HCT116 (cell line): ENCODE results near the gene MAPK14. TPM values are rescaled to one million over a fixed set of nuclear protein-coding genes. Genes with fewer than 3 reads are reported as not detected.
A peak's percentile ranks its signal among the peaks of the same experiment; 100 is the strongest.
"Not testable (repeated sequence)": the region's sequence is repeated elsewhere in the genome, so short reads cannot be mapped to it uniquely, and the experiment has no call there.

Source experiments
- ATAC-seq: fragments of 200-7000 bp; cut with Tn5 transposase; 2 replicates; pipeline ENCODE4 v1.9.1; 2020; ENCODE audit warnings: mild to moderate bottlenecking, moderate library complexity
- Bru-seq: library from RNA; stranded (reverse); fragments of 400-500 nt; gene quantifications from one replicate; lab custom pipeline; 2021; lab: Mats Ljungman, UMichigan
- BruChase-seq, 2 experiments: library from RNA; stranded (reverse); fragments of 400-500 nt; gene quantifications; one replicate each; lab custom pipeline; 2021; lab: Mats Ljungman, UMichigan
- BruUV-seq: library from RNA; stranded (reverse); fragments of 400-500 nt; replicated peaks from 2 replicates; lab custom pipeline; 2021; lab: Mats Ljungman, UMichigan
- CTCF ChIA-PET: fragments of 300-600 bp; sonication (Branson Sonifier 250); formaldehyde crosslinking; loops from one replicate; lab custom pipeline; 2021; ENCODE audit warnings: antibody characterized with exemption; lab: Charles Lee
- POLR2A ChIA-PET: fragments of 300-600, 350-600 bp; sonication (Branson Sonifier 250); formaldehyde crosslinking; loops from one replicate; lab custom pipeline; 2021; ENCODE audit warnings: antibody characterized with exemption; lab: Charles Lee
- RAD21 ChIA-PET, 2 experiments: fragments of 300-600 bp; sonication (Branson Sonifier 250); formaldehyde crosslinking; loops; one replicate each; lab custom pipeline; 2023; ENCODE audit warnings: low total read pairs in 2 of 2; ENCODE audit not compliant: uncharacterized antibody in 2 of 2, unreplicated experiment in 2 of 2, low non-redundant PET in 1 of 2; lab: Charles Lee
- DNase-seq: peaks from one replicate; pipeline ENCODE4 v3.0.0-alpha.2; 2010; ENCODE audit warnings: low read depth, low spot score
- H2AFZ ChIP-seq: fragments of 200-600 bp; shearing (Covaris generic), sonication (generic); 2 replicates; pipeline ENCODE4 v1.6.1; 2017; ENCODE audit warnings: low read depth, mixed run types, mixed read lengths, antibody characterized with exemption, low read length; ENCODE audit not compliant: poor library complexity, severe bottlenecking
- H3K27ac ChIP-seq: 2 replicates; pipeline ENCODE4 v1.5.1; 2012; ENCODE audit warnings: low read depth, low read length
- H3K27me3 ChIP-seq: fragments of 200-600 bp; sonication (generic); 2 replicates; pipeline ENCODE4 v1.6.1; 2016; ENCODE audit warnings: mixed run types, low read length, mixed read lengths; ENCODE audit not compliant: insufficient read depth
- H3K36me3 ChIP-seq, 2 experiments: fragments of 200-500 bp in 1 of 2; fragments of 200-600 bp in 1 of 2; sonication (Bioruptor generic) in 1 of 2; sonication (generic) in 1 of 2; 2 replicates each; pipeline versions ENCODE4 v1.5.1 to v1.6.1; 2014 to 2016; ENCODE audit warnings: low read length in 2 of 2, inconsistent platforms in 1 of 2, mixed read lengths in 1 of 2, mixed run types in 1 of 2; ENCODE audit not compliant: insufficient read depth in 2 of 2, control insufficient read depth in 1 of 2
- H3K4me1 ChIP-seq, 2 experiments: fragments of 200-600 bp in 1 of 2; sonication (generic) in 1 of 2; 2 replicates each; pipeline versions ENCODE4 v1.5.1 to v1.6.1; 2012 to 2017; ENCODE audit warnings: low read length in 2 of 2, inconsistent platforms in 1 of 2, mild to moderate bottlenecking in 1 of 2, mixed read lengths in 1 of 2, mixed run types in 1 of 2, moderate library complexity in 1 of 2; ENCODE audit not compliant: insufficient read depth in 2 of 2, control insufficient read depth in 1 of 2
- H3K4me2 ChIP-seq: fragments of 200-600 bp; sonication (generic); 2 replicates; pipeline ENCODE4 v1.6.1; 2017; ENCODE audit warnings: mixed run types, low read length, mixed read lengths
- H3K4me3 ChIP-seq, 2 experiments: fragments of 200-600 bp in 1 of 2; sonication (generic) in 1 of 2; replicated peaks in 1 of 2; 2 replicates each; pipeline ENCODE4 v1.5.1; 2011 to 2016; ENCODE audit warnings: low read length in 2 of 2, control low read depth in 1 of 2, low read depth in 1 of 2, mild to moderate bottlenecking in 1 of 2, mixed read lengths in 1 of 2, mixed run types in 1 of 2
- H3K79me2 ChIP-seq: fragments of 200-600 bp; sonication (generic); 2 replicates; pipeline ENCODE4 v1.6.1; 2017; ENCODE audit warnings: mild to moderate bottlenecking, mixed run types, low read length, moderate library complexity, mixed read lengths; ENCODE audit not compliant: insufficient read depth
- H3K9ac ChIP-seq: fragments of 200-600 bp; sonication (generic); 2 replicates; pipeline ENCODE4 v1.6.1; 2016; ENCODE audit warnings: low read length, mixed read lengths
- H3K9me2 ChIP-seq: fragments of 200-600 bp; sonication (generic), shearing (Covaris generic); 2 replicates; pipeline ENCODE4 v1.6.1; 2017; ENCODE audit warnings: mixed run types, mild to moderate bottlenecking, moderate library complexity; ENCODE audit not compliant: insufficient read depth
- H3K9me3 ChIP-seq, 2 experiments: fragments of 200-500 bp in 1 of 2; fragments of 200-600 bp in 1 of 2; sonication (Bioruptor generic) in 1 of 2; sonication (generic) in 1 of 2; 2 replicates each; pipeline ENCODE4 v1.6.1; 2014 to 2017; ENCODE audit warnings: low read length in 2 of 2, mixed read lengths in 2 of 2, inconsistent platforms in 1 of 2, low read depth in 1 of 2, mild to moderate bottlenecking in 1 of 2, mixed run types in 1 of 2, moderate library complexity in 1 of 2; ENCODE audit not compliant: control insufficient read depth in 1 of 2, insufficient read depth in 1 of 2
- H4K20me1 ChIP-seq: fragments of 200-600 bp; sonication (generic), shearing (Covaris generic); 2 replicates; pipeline ENCODE4 v1.6.1; 2017; ENCODE audit warnings: mixed run types, mild to moderate bottlenecking, moderate library complexity; ENCODE audit not compliant: insufficient read depth
- CBX3 ChIP-seq: IDR thresholded peaks from 2 replicates; pipeline ENCODE4 v1.6.1; 2012; ENCODE audit warnings: low read depth
- CTCF ChIP-seq, 3 experiments: fragments of 200-600 bp in 1 of 3; sonication (generic) in 1 of 3; IDR thresholded peaks in 2 of 3; conservative IDR thresholded peaks in 1 of 3; 2 replicates each; pipeline ENCODE4 v1.5.1; 2012 to 2017; ENCODE audit warnings: low read depth in 2 of 3, low read length in 2 of 3, antibody characterized with exemption in 1 of 3, borderline replicate concordance in 1 of 3, control low read depth in 1 of 3, mild to moderate bottlenecking in 1 of 3, mixed read lengths in 1 of 3, mixed run types in 1 of 3, moderate library complexity in 1 of 3; ENCODE audit not compliant: insufficient read depth in 1 of 3
- EGR1 ChIP-seq: IDR thresholded peaks from 2 replicates; pipeline ENCODE4 v1.6.1; 2012; ENCODE audit warnings: low read depth
- ELF1 ChIP-seq: IDR thresholded peaks from 2 replicates; pipeline ENCODE4 v1.6.1; 2012; ENCODE audit warnings: low read depth, borderline replicate concordance
- EZH2 ChIP-seq: fragments of 200-600 bp; sonication (generic); IDR thresholded peaks from 2 replicates; pipeline ENCODE4 v1.6.1; 2017; ENCODE audit warnings: antibody characterized with exemption, mixed run types
- POLR2A ChIP-seq: IDR thresholded peaks from 2 replicates; pipeline ENCODE4 v1.7.0; 2011; ENCODE audit warnings: borderline replicate concordance; ENCODE audit not compliant: insufficient read depth, insufficient read length; ENCODE audit errors: extremely low read depth
- POLR2AphosphoS5 ChIP-seq: IDR thresholded peaks from 2 replicates; pipeline ENCODE4 v1.6.1; 2011; ENCODE audit warnings: mild to moderate bottlenecking, low read depth, low read length, moderate library complexity
- RAD21 ChIP-seq: IDR thresholded peaks from 2 replicates; pipeline ENCODE4 v1.6.1; 2012; ENCODE audit warnings: low read depth, mild to moderate bottlenecking
- SIN3A ChIP-seq: IDR thresholded peaks from 2 replicates; pipeline ENCODE4 v1.6.1; 2012; ENCODE audit warnings: low read depth
- SP1 ChIP-seq: IDR thresholded peaks from 2 replicates; pipeline ENCODE4 v1.6.1; 2012; ENCODE audit warnings: low read depth
- SRF ChIP-seq: IDR thresholded peaks from 2 replicates; pipeline ENCODE4 v1.6.1; 2012; ENCODE audit warnings: low read depth
- TCF7L2 ChIP-seq: IDR thresholded peaks from 2 replicates; pipeline ENCODE4 v1.7.0; 2011; ENCODE audit warnings: borderline replicate concordance, inconsistent platforms; ENCODE audit not compliant: insufficient read depth, insufficient read length; ENCODE audit errors: extremely low read depth
- YY1 ChIP-seq: IDR thresholded peaks from 2 replicates; pipeline ENCODE4 v1.6.1; 2011; ENCODE audit warnings: low read length, low read depth, moderate library complexity, mild to moderate bottlenecking; ENCODE audit not compliant: insufficient replicate concordance; ENCODE audit errors: extremely low read depth
- ZBTB33 ChIP-seq: IDR thresholded peaks from 2 replicates; pipeline ENCODE4 v1.6.1; 2011; ENCODE audit warnings: mild to moderate bottlenecking, low read length, moderate library complexity; ENCODE audit not compliant: insufficient replicate concordance; ENCODE audit errors: extremely low read depth
- intact Hi-C: fragments of 100-400 bp; cut with micrococcal nuclease; formaldehyde crosslinking; loops from 2 replicates; pipeline ENCODE4 v1.10.0; 2022
- long read RNA-seq: library from polyadenylated mRNA; unstranded; transcript quantifications from one replicate; pipeline ENCODE4 v2.0.0, GENCODE V29; 2021; ENCODE audit not compliant: unreplicated experiment
- polyA plus RNA-seq: library from polyadenylated mRNA; unstranded; fragments of >200 nt; gene quantifications from 2 replicates; pipeline ENCODE4 v1.2.1, GENCODE V29; 2012; ENCODE audit warnings: missing spikeins
- total RNA-seq: library from RNA; stranded (reverse); gene quantifications from one replicate; pipeline ENCODE4 v1.2.1, GENCODE V29; 2021; ENCODE audit not compliant: unreplicated experiment
- TF ChIP-seq, protein P1 (sequence below): IDR thresholded peaks from 2 replicates; pipeline ENCODE4 v1.6.1; 2012

Gene MAPK14
- total RNA-seq (34.2 TPM), Bru-seq, nascent RNA (percentile 81 among the genes with signal in this experiment), BruChase-seq, experiment 1, labeled RNA remaining after a 6-hour chase (percentile 72 among the genes with signal in this experiment), BruChase-seq, experiment 2, labeled RNA remaining after a 2-hour chase (percentile 80 among the genes with signal in this experiment)
- polyA plus RNA-seq, result 18.2 and 21.8 TPM in 2 replicates
- long read RNA-seq, full-length matches to known transcripts, result 54 of 91 reads
- long read RNA-seq, partial matches to known transcripts, result 28 of 91 reads
- long read RNA-seq, other reads (novel, unspliced or antisense), result 9 of 91 reads

- H4K20me1 ChIP-seq, result no peaks in the 10 kb centered on the region
- CTCF ChIA-PET, result interaction anchor here (0.8 to 1.6 kb wide), 7 partner anchors 10 to 96 kb away, joined by 3 to 9 read pairs (median 3); no protein-coding TSS in a partner anchor
- ATAC-seq, result peak; percentile 93
- no TSS peak for BruUV-seq
- H3K36me3 ChIP-seq, result no peaks in the 10 kb centered on the region
- H3K27me3 ChIP-seq, result no peaks in the 10 kb centered on the region
- H3K27ac ChIP-seq, result peak within 1 kb of the TSS; percentile 86
- no peaks in the 10 kb centered on the region for H3K9me2 ChIP-seq
- TF ChIP-seq, protein P1, sequence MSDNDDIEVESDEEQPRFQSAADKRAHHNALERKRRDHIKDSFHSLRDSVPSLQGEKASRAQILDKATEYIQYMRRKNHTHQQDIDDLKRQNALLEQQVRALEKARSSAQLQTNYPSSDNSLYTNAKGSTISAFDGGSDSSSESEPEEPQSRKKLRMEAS, result peak; percentile 79
- TF ChIP-seq ELF1, result no peak
- no peak; the same call in 1 of the 2 replicates for TF ChIP-seq SP1
- TF ChIP-seq EGR1, result no peak
- peak; percentile 76 for TF ChIP-seq CBX3
- TF ChIP-seq CTCF (IDR thresholded peaks at IDR 0.05 in 2 of 3, conservative IDR thresholded peaks at IDR 0.05 in 1 of 3; ENCODE audit: borderline replicate concordance in 1 of 3, insufficient read depth in 1 of 3, low read depth in 2 of 3, low read length in 2 of 3), result peak; percentile 78 to 88 (median 79)
- TF ChIP-seq YY1, result peak; percentile 64
- peak; percentile 98 for TF ChIP-seq POLR2AphosphoS5
- peak; percentile 56 for TF ChIP-seq TCF7L2
- peak; percentile 89 for TF ChIP-seq POLR2A
- peak; percentile 99 for TF ChIP-seq ZBTB33
- TF ChIP-seq EZH2, result no peak
- TF ChIP-seq RAD21, result peak; percentile 91
- peak; percentile 99 for TF ChIP-seq SRF
- peak; percentile 87 for TF ChIP-seq SIN3A
- TF ChIP-seq, all 23 proteins: peak for 11
- RAD21 ChIA-PET, result interaction anchor here in 1 of 2 experiments (0.5 to 1.2 kb wide), 2 partner anchors 30 to 67 kb away, joined by 3 read pairs; no protein-coding TSS in a partner anchor
- POLR2A ChIA-PET, result interaction anchor here (0.9 to 2.6 kb wide), 6 partner anchors 9 to 353 kb away, joined by 3 to 9 read pairs (median 4); no protein-coding TSS in a partner anchor
- H3K4me1 ChIP-seq, result peaks cover 4 to 21% of the 10 kb centered on the region in 2 experiments; a peak in 3 of 4 replicates
- peak; percentile 100 for DNase-seq
- peaks cover 47% of the 10 kb centered on the region for H3K79me2 ChIP-seq
- H3K4me2 ChIP-seq, result peak within 1 kb of the TSS; percentile 84
- no peak within 1 kb of the TSS for H2AFZ ChIP-seq
- H3K9me3 ChIP-seq, result no peaks in the 10 kb centered on the region
- H3K9ac ChIP-seq, result peak within 1 kb of the TSS; percentile 92
- H3K4me3 ChIP-seq, result peak within 1 kb of the TSS; percentile 95 to 98
- intact Hi-C loops, result loop anchor here (1.0 to 2.0 kb wide), 4 partner anchors 68 to 333 kb away; partner anchors contain the start of gene BRPF3
Measured at GRCh38 chr6:36027501-36028087, at the start of gene MAPK14. MAPK14 (plus strand) TSS chr6:36027808; CDS start chr6:36028158, 350 bp downstream.

- DNase-seq, result not testable (repeated sequence)
Measured at GRCh38 chr6:35980126-35980525, 47.5 kb upstream of the MAPK14 start.

More at GRCh38 chr6:35980126-35980525, 47.5 kb upstream of the MAPK14 start:
- H3K4me3 ChIP-seq, H3K9ac ChIP-seq, H3K27me3 ChIP-seq, ATAC-seq, H4K20me1 ChIP-seq, BruUV-seq, H3K9me2 ChIP-seq, POLR2A ChIA-PET, H3K9me3 ChIP-seq, CTCF ChIA-PET, H3K36me3 ChIP-seq, intact Hi-C loops, H3K4me2 ChIP-seq, H3K27ac ChIP-seq, H3K4me1 ChIP-seq, H2AFZ ChIP-seq, RAD21 ChIA-PET, H3K79me2 ChIP-seq: not testable (repeated sequence)
